Peyer's patch (tissue), 4 donors: ENCODE results near the gene CRHBP. TPM values are rescaled to one million over a fixed set of nuclear protein-coding genes. Genes with fewer than 3 reads are reported as not detected.

Experiments
- DNase-seq, 3 donors: peaks; one replicate each; pipeline ENCODE4 v3.0.0-alpha.2; 2017 to 2019
- H3K27ac ChIP-seq, 4 donors: fragments of 200-600 bp; sonication (generic); one replicate each; pipeline ENCODE4 v1.5.1; 2016 to 2019
- H3K27me3 ChIP-seq, 2 donors: fragments of 200-600 bp; sonication (generic); one replicate each; pipeline ENCODE4 v1.5.1; 2019
- H3K36me3 ChIP-seq, 3 donors: fragments of 200-600 bp; sonication (generic); one replicate each; pipeline ENCODE4 v1.5.1; 2016 to 2019
- H3K4me1 ChIP-seq, 4 donors: fragments of 200-600 bp; sonication (generic); one replicate each; pipeline ENCODE4 v1.5.1; 2016 to 2019
- H3K4me3 ChIP-seq, 4 donors: fragments of 200-600 bp; sonication (generic); 1 replicate in 3 of 4; 2 replicates in 1 of 4; pipeline ENCODE4 v1.5.1; 2016 to 2019; ENCODE audit warnings: mild to moderate bottlenecking in 1 of 4
- H3K9me3 ChIP-seq, 4 donors: fragments of 200-600 bp; sonication (generic); one replicate each; pipeline ENCODE4 v1.5.1; 2016 to 2019; ENCODE audit warnings: mild to moderate bottlenecking in 1 of 4
- POLR2A ChIP-seq, 2 donors: fragments of 450-650 bp; IDR thresholded peaks; one replicate each; pipeline ENCODE4 v1.5.1; 2017; ENCODE audit warnings: antibody characterized with exemption in 2 of 2, mild to moderate bottlenecking in 2 of 2, moderate library complexity in 2 of 2
- small RNA-seq, 2 donors: library from RNA; depleted of rRNA; stranded (forward); fragments of <200 nt; gene quantifications; one replicate each; pipeline ENCODE3, GENCODE V24; 2016
- total RNA-seq, 4 donors: library from RNA; depleted of rRNA; stranded (reverse); fragments of >200 nt; gene quantifications; one replicate each; pipeline ENCODE4 v1.1.0, GENCODE V29; 2016
- TF ChIP-seq, protein P1 (sequence below), 6 experiments: fragments of 450-650 bp in 4 of 6; fragments of 200-600 bp in 2 of 6; sonication (generic) in 1 of 6; IDR thresholded peaks; one replicate each; pipeline ENCODE4 v1.5.1; 2017 to 2019; ENCODE audit warnings: antibody characterized with exemption in 6 of 6, mild to moderate bottlenecking in 3 of 6, moderate library complexity in 1 of 6

Gene CRHBP
- total RNA-seq, 4 donors from 2014 or later, result 3.9 to 8.3 TPM; not detected in 2

DNA sequence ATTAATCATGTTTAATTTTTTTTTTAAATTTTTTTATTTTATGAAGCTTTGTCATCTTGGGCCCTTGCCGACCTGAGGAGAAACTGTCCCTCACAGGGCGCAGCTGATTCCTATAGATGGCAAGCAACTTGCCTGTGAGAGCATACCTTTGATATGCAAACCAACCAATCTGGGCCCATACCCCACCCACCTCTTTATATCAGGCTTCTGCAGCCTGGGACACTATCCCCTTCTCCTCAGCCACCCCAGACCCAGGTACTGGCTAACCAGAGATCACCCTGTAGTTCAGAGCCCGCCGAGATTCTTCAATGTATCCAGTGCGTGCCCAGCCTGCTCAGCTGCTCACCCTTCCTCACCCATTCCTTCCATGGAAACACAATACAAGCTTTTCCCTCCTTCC lies 58.7 kb downstream of the CRHBP start:
- Histone ChIP-seq H3K36me3 (no peaks in the 10 kb centered on the region), H3K4me1 (no peaks in the 10 kb centered on the region), H3K9me3 (no peaks in the 10 kb centered on the region), H3K27ac (no peak overlapping the region), H3K27me3 (no peaks in the 10 kb centered on the region), H3K4me3 (no peak overlapping the region)
- no peak for TF ChIP-seq POLR2A (IDR thresholded peaks at IDR 0.05)
- TF ChIP-seq, protein P1, sequence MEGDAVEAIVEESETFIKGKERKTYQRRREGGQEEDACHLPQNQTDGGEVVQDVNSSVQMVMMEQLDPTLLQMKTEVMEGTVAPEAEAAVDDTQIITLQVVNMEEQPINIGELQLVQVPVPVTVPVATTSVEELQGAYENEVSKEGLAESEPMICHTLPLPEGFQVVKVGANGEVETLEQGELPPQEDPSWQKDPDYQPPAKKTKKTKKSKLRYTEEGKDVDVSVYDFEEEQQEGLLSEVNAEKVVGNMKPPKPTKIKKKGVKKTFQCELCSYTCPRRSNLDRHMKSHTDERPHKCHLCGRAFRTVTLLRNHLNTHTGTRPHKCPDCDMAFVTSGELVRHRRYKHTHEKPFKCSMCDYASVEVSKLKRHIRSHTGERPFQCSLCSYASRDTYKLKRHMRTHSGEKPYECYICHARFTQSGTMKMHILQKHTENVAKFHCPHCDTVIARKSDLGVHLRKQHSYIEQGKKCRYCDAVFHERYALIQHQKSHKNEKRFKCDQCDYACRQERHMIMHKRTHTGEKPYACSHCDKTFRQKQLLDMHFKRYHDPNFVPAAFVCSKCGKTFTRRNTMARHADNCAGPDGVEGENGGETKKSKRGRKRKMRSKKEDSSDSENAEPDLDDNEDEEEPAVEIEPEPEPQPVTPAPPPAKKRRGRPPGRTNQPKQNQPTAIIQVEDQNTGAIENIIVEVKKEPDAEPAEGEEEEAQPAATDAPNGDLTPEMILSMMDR (IDR thresholded peaks at IDR 0.05), result no peak
- DNase-seq, result no peak

DNA sequence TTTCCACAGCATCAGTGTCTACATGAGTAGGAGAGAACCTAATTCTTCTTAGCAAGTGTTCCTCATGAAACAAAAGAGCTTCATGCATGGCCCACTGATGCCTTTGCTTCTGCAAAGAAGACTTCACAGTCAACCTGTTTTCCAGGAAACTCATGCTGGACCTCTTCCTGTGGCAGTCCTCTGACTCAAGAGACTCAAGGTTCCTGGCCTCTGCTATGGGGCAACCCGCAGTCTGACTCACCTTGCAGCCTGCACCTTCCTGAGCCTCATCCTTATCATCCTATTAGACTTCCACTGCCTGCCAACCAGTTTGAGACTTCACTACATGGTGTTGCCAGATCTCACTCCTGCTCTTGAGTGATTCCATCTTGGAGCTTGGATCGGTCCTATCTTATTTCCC lies 59.8 kb downstream of the CRHBP start:
- DNase-seq, result no peak
- Histone ChIP-seq H3K27ac (no peak overlapping the region), H3K27me3 (no peaks in the 10 kb centered on the region), H3K9me3 (no peaks in the 10 kb centered on the region), H3K4me3 (no peak overlapping the region), H3K36me3 (no peaks in the 10 kb centered on the region), H3K4me1 (no peaks in the 10 kb centered on the region)
- TF ChIP-seq, protein P1 (IDR thresholded peaks at IDR 0.05), result no peak

DNA sequence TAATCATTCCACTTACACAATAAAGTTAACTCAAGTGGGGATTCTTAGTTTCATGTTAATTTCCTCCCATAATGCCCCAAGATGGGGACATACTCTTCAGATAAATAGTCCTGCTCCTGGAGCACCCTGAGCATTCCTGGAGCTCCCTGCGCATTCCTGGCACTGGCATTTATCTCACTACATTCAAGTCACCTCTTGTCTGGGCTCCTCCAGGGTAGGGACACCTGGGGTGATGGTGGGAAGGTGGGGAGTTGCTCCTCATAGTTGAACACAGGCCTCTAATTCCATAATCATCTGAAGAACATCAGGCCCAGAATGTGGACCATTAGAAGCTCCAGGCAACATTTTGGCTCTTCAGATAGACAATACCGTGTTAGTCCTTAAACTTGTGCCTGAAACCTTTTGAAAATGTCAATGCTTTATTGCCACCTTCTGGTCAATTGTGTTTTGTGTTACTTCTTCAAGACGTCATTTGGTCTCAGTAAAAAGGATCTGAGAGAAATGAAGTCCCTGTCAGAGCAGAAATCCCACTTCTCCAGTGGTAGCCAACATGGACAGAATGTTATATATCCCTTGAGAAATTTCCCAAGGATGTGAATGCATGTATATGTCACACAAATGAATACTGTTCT lies 63.2 kb downstream of the CRHBP start:
- TF ChIP-seq, protein P1 (IDR thresholded peaks at IDR 0.05), result peak in 4 of 6 experiments; percentile 6 to 56 (median 46)
- TF ChIP-seq POLR2A (IDR thresholded peaks at IDR 0.05), result no peak
- Histone ChIP-seq H3K27me3 (no peaks in the 10 kb centered on the region), H3K4me3 (no peak overlapping the region), H3K36me3 (no peaks in the 10 kb centered on the region), H3K9me3 (no peaks in the 10 kb centered on the region), H3K4me1 (no peaks in the 10 kb centered on the region), H3K27ac (no peak overlapping the region)
- no peak for DNase-seq

DNA sequence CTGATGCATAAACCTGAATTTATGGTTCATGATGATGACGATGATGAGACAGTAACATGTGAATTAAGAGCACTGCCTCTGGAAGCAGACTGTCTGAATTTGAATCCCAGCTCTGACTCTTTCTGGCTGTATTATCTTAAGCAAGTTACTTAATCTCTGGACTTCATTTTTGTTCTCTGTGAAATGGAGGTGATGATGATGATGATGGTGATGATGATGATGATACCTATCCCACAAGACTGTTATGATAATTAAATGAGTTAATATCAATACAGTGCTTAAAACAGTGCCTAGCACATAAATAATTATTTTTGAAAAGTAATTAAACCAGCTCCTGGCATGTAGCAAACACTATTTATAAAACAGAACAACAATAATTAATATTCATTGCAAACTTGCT lies 64.1 kb downstream of the CRHBP start:
- no peaks in the 10 kb centered on the region for H3K27me3 ChIP-seq
- no peaks in the 10 kb centered on the region for H3K9me3 ChIP-seq
- no peaks in the 10 kb centered on the region for H3K36me3 ChIP-seq
- H3K4me3 ChIP-seq, result no peak overlapping the region
- H3K4me1 ChIP-seq, result no peaks in the 10 kb centered on the region
- TF ChIP-seq, protein P1 (IDR thresholded peaks at IDR 0.05), result no peak
- TF ChIP-seq POLR2A (IDR thresholded peaks at IDR 0.05), result no peak
- DNase-seq, result no peak
- H3K27ac ChIP-seq, result no peak overlapping the region

DNA sequence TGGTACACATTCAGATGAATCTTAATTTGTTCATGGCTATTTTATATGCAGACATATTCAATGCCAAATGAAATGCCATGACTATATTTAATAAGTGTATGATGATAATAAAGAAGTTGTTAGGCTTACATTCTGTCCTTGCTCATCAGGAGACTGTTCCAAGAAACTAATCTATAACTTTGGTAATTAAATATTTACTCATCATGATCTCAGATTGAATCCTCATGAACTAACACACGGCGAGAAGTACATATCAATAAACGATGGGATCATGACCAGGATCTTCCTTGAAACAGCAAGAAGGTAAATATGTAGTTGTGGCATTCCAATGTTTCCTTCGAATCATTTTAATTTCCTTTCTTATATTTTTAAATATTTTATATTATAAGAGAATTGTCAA lies 64.8 kb downstream of the CRHBP start:
- no peak overlapping the region for H3K4me3 ChIP-seq
- H3K27ac ChIP-seq, result no peak overlapping the region
- DNase-seq, result no peak
- no peaks in the 10 kb centered on the region for H3K9me3 ChIP-seq
- no peaks in the 10 kb centered on the region for H3K4me1 ChIP-seq
- H3K27me3 ChIP-seq, result no peaks in the 10 kb centered on the region
- TF ChIP-seq, protein P1 (IDR thresholded peaks at IDR 0.05), result no peak
- TF ChIP-seq POLR2A (IDR thresholded peaks at IDR 0.05), result no peak
- no peaks in the 10 kb centered on the region for H3K36me3 ChIP-seq

Small RNA genes lying within 50 kb of the gene (small RNA-seq; reads per million reads assigned to genes)
- gene RNU6ATAC36P, result 0 reads per million in 2 donors

Other genes starting within 250 kb of the CRHBP start
- 10 to 100 TPM in 2 of 4 donors, 1 to 10 TPM in 2; 5.0 to 11.4 (median 8.5) TPM for gene F2R, start 236.9 kb upstream of the CRHBP start, total RNA-seq
- gene F2RL1, start 134.0 kb upstream of the CRHBP start, total RNA-seq, result 100 to 1,000 TPM in 2 of 4 donors, 10 to 100 TPM in 1, 1 to 10 TPM in 1; 9.9 to 146 (median 88.2) TPM
- gene S100Z, start 103.0 kb upstream of the CRHBP start, total RNA-seq, result 10 to 100 TPM in 1 of 4 donors, not detected in 3; 11.6 TPM
- 10 to 100 TPM; 45.0 to 52.4 (median 49.6) TPM for gene AGGF1, start 77.4 kb downstream of the CRHBP start, total RNA-seq
- 1 to 10 TPM; 1.9 to 4.5 (median 3.5) TPM for gene ZBED3, start 134.2 kb downstream of the CRHBP start, total RNA-seq